ENCODE results near the gene SWI5.

The SWI5 gene

DNA sequence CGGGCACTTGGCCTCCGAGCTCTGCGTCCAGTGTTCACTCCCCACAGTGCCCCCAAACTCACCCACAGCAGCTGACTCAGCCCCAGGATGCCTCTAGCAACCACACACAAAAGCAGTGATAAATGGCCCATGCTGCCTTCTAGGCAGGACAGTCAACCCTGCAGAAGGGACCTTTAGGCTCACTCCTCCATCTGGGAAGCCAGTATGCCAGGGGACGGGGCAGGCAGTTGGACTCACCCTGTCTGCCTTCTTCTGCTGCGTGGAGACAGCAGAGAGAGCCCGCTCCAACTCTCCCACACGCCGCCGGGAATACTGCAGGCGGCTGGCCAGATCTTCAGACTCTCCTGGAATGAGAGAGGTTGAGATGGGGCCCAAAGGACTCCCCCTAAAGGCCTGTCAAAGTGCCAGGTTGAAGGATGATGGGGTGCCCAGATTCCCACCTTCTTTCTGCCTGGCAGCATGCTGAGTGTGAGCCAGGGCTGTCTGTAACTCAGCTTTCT lies 10.7 kb upstream of the SWI5 start:
- Histone ChIP-seq H3K79me2 (ENCODE audit: insufficient read depth, low read depth) (no peaks in the 10 kb centered on the region), H3K36me3 (ENCODE audit: insufficient read depth) (no peaks in the 10 kb centered on the region)

DNA sequence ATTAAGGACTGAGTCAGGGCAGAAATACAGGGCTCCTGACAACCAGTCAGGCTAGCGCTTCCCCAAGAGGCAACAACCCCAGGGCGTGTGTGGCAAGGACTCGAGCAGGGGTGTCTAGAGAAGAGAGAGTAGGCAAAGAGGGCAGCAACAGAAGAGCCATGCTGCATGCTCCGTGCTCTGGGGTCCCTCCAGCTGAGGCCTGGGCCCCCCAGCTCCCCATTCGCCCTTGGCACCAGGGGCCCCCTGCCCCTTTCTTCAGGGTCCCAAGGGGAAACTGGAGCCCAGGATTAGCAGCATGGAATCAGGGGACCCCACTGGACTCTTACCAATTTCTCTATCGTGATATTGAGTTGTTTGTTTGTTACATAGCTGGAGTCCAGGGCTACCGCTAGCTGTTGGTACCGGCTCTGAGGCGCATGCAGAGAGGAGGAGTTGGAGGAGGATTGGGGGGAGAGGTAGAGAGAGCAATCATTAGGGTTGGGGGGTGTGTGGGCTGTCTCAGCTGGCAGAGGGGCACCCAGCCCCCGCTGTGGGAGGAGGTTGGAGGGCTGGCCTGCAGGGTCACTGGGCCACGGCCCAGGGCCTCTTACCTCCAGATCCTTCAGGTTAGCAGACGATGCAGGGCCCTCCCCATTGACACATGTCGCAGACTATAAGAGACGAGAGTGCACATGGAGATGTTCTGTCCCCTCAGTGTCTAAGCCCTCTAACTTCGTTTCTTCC lies 9.0 kb upstream of the SWI5 start:
- H3K79me2 ChIP-seq (ENCODE audit: insufficient read depth, low read depth), result no peaks in the 10 kb centered on the region
- H2AFZ ChIP-seq (ENCODE audit: low read depth), result no peak overlapping the region
- H3K27ac ChIP-seq, result no peak overlapping the region
- H3K27me3 ChIP-seq (ENCODE audit: insufficient read depth, low read depth), result no peaks in the 10 kb centered on the region
- no peak overlapping the region for H3K9ac ChIP-seq
- H4K20me1 ChIP-seq (ENCODE audit: insufficient read depth), result no peaks in the 10 kb centered on the region
- no peak overlapping the region for H3K4me2 ChIP-seq
- H3K36me3 ChIP-seq (ENCODE audit: insufficient read depth), result no peaks in the 10 kb centered on the region
- TF ChIP-seq, protein P1, sequence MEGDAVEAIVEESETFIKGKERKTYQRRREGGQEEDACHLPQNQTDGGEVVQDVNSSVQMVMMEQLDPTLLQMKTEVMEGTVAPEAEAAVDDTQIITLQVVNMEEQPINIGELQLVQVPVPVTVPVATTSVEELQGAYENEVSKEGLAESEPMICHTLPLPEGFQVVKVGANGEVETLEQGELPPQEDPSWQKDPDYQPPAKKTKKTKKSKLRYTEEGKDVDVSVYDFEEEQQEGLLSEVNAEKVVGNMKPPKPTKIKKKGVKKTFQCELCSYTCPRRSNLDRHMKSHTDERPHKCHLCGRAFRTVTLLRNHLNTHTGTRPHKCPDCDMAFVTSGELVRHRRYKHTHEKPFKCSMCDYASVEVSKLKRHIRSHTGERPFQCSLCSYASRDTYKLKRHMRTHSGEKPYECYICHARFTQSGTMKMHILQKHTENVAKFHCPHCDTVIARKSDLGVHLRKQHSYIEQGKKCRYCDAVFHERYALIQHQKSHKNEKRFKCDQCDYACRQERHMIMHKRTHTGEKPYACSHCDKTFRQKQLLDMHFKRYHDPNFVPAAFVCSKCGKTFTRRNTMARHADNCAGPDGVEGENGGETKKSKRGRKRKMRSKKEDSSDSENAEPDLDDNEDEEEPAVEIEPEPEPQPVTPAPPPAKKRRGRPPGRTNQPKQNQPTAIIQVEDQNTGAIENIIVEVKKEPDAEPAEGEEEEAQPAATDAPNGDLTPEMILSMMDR (conservative IDR thresholded peaks at IDR 0.05; ENCODE audit: low read depth, low read length), result no peak
- H3K4me1 ChIP-seq (ENCODE audit: low read depth, poor library complexity, severe bottlenecking), result no peaks in the 10 kb centered on the region
- no peak overlapping the region for H3K4me3 ChIP-seq (IDR thresholded peaks at IDR 0.05; ENCODE audit: insufficient read depth, low read depth, low read length)

More for the DNA sequence above, 10.7 kb upstream of the SWI5 start:
- TF ChIP-seq, protein P1 (conservative IDR thresholded peaks at IDR 0.05; ENCODE audit: low read depth, low read length), result no peak
- Histone ChIP-seq H3K4me3 (IDR thresholded peaks at IDR 0.05; ENCODE audit: insufficient read depth, low read depth, low read length) (no peak overlapping the region), H2AFZ (ENCODE audit: low read depth) (no peak overlapping the region), H3K4me2 (no peak overlapping the region), H3K27ac (no peak overlapping the region), H4K20me1 (ENCODE audit: insufficient read depth) (no peaks in the 10 kb centered on the region), H3K4me1 (ENCODE audit: low read depth, poor library complexity, severe bottlenecking) (no peaks in the 10 kb centered on the region), H3K9ac (no peak overlapping the region), H3K27me3 (ENCODE audit: insufficient read depth, low read depth) (no peaks in the 10 kb centered on the region)

DNA sequence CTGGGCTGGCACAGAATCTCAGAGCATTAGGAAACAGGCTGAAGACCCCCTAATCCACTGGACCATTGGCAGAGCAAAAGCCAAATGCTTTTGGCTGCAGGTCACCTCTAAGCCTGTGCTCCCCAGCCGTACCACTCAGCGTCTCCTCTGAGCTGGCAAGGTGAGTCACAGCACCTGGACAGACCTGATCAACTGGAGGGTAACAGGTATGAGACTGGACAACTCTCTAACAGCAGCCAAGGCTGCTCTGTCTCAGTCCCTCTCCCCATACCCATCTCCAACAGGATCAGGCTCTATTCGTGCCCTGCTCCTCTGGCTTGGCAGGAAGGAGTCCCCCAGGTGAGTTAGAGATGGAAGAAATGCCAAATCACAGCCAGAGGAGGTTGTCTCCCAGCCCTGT lies 5.0 kb upstream of the SWI5 start:
- H3K27ac ChIP-seq, result no peak overlapping the region
- no peak overlapping the region for H2AFZ ChIP-seq (ENCODE audit: low read depth)
- peaks cover 9% of the 10 kb centered on the region for H3K4me1 ChIP-seq (ENCODE audit: low read depth, poor library complexity, severe bottlenecking)
- TF ChIP-seq, protein P1 (conservative IDR thresholded peaks at IDR 0.05; ENCODE audit: low read depth, low read length), result no peak
- H3K4me3 ChIP-seq (IDR thresholded peaks at IDR 0.05; ENCODE audit: insufficient read depth, low read depth, low read length), result no peak overlapping the region
- no peaks in the 10 kb centered on the region for H3K36me3 ChIP-seq (ENCODE audit: insufficient read depth)
- no peak overlapping the region for H3K4me2 ChIP-seq
- no peak overlapping the region for H3K9ac ChIP-seq
- no peaks in the 10 kb centered on the region for H3K27me3 ChIP-seq (ENCODE audit: insufficient read depth, low read depth)
- no peaks in the 10 kb centered on the region for H4K20me1 ChIP-seq (ENCODE audit: insufficient read depth)
- peaks cover 9% of the 10 kb centered on the region; the same call in 1 of the 2 replicates for H3K79me2 ChIP-seq (ENCODE audit: insufficient read depth, low read depth)

DNA sequence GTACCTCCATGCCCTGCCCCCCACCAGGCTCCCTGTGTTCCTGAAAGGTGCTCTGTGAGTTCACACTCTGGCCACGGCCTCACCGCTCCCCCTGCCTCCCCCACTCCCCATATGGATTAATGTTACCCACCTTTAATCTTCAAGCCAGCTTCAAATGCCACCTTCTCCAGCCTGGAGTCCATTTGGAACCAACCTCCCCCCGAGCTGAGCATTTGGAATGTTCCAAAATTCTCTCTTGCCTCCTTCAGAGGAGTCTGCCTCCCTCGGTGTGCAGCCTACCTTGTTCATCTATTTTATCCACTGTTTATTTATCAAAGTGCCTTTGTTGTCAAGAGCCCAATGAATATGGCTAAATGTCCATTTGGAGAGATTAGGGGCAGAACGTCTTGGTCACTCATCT lies 4.6 kb upstream of the SWI5 start:
- TF ChIP-seq, protein P1 (conservative IDR thresholded peaks at IDR 0.05; ENCODE audit: low read depth, low read length), result no peak
- Histone ChIP-seq H4K20me1 (ENCODE audit: insufficient read depth) (no peaks in the 10 kb centered on the region), H3K27ac (no peak overlapping the region), H3K36me3 (ENCODE audit: insufficient read depth) (no peaks in the 10 kb centered on the region), H3K9ac (no peak overlapping the region), H2AFZ (ENCODE audit: low read depth) (no peak overlapping the region), H3K27me3 (ENCODE audit: insufficient read depth, low read depth) (no peaks in the 10 kb centered on the region), H3K4me3 (IDR thresholded peaks at IDR 0.05; ENCODE audit: insufficient read depth, low read depth, low read length) (no peak overlapping the region), H3K4me2 (no peak overlapping the region), H3K4me1 (ENCODE audit: low read depth, poor library complexity, severe bottlenecking) (peaks cover 9% of the 10 kb centered on the region), H3K79me2 (ENCODE audit: insufficient read depth, low read depth) (peaks cover 9% of the 10 kb centered on the region; the same call in 1 of the 2 replicates)
